GM21360 (cell line): ENCODE results near the gene SUMF2.
"Not testable (repeated sequence)": the region's sequence is repeated elsewhere in the genome, so short reads cannot be mapped to it uniquely, and the experiment has no call there.

ENCODE experiments used
- ATAC-seq: cut with Tn5 transposase; IDR thresholded peaks from one replicate; pipeline ENCODE4 v1.9.1; 2021; ENCODE audit warnings: mild to moderate bottlenecking, moderate library complexity; ENCODE audit not compliant: unreplicated experiment

SUMF2 gene

DNA sequence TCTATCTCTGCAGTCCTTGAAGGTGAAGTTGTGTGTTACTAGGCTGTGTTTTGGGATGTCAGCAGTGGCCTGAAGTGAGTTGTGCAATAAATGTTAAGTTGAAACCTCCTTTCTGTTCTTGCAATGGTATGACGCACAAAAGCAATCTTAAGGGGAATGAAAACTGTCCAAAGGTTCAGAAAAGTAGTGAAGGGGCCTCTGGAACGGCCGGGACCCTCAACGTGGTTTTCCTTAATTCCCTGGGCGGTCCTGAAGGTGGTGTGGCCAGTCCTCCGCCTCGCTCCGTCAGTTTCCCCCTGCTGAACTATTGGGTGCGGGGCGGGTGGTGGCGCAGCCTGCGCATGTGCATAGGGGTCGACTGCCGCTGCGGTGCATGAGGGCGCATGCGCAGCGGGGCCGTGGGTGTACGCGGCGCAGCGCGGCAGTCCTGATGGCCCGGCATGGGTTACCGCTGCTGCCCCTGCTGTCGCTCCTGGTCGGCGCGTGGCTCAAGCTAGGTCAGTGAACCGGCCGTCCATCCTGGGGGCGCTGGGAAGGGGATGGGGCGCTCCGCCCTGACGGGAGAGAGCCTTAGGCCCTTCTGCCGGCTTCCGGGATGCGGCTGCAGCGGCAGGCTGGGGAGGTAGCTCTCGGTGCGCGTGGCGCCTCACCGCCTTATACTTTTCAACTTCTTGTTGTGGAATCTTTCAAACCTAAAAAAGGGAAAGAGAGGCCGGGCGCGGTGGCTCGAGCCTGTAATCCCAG is at the start of gene SUMF2:
SUMF2 (plus strand) TSS at position 405 of the 744 bp plus-strand sequence; CDS start at position 431, 26 bp downstream.
- ATAC-seq = peak; percentile 73

GRCh38 chr7:56017015-56017414 is 47.1 kb upstream of the SUMF2 start:
- not testable (repeated sequence) for ATAC-seq

DNA sequence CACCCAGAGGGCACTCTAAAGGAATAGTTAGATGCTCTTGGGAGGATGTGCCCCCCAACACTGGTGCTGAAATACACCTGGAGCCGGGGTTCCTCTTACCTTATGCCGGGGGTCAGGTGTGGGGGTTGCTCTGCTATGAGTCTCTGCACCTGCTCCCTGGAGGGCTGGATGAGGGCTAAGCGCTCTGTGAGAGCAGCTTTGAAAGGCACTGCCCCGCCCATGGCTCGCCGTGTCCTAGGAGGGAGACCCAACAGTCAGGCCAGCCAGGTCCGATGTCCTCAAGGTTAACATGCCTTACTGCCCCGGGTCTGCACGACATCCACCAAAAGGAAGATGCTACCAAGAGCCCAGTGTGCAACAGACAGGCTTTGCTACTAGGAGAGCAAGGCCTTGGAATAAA is 44.6 kb upstream of the SUMF2 start:
- ATAC-seq = no peak

- ATAC-seq = no peak
Measured at GRCh38 chr7:56023500-56023899, 40.6 kb upstream of the SUMF2 start.

DNA sequence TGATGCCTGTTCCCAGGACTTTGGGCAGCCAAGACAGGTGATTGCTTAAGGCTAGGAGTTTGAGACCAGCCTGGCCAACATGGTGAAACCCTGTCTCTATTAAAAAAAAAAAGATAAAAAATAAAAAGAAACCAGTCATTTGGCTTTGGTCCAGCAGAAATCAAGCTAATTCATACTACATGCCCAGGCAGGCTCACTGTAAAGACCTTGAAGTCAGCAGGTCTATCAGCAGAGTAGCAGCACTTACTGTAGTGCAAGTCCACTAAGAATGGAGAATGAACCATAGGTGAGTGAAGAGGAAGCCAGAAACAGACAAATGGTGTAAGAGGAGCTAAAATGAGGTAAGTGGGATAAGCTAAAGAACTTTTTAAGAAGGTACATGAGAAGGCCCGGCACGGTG is 37.5 kb upstream of the SUMF2 start:
- ATAC-seq = no peak

DNA sequence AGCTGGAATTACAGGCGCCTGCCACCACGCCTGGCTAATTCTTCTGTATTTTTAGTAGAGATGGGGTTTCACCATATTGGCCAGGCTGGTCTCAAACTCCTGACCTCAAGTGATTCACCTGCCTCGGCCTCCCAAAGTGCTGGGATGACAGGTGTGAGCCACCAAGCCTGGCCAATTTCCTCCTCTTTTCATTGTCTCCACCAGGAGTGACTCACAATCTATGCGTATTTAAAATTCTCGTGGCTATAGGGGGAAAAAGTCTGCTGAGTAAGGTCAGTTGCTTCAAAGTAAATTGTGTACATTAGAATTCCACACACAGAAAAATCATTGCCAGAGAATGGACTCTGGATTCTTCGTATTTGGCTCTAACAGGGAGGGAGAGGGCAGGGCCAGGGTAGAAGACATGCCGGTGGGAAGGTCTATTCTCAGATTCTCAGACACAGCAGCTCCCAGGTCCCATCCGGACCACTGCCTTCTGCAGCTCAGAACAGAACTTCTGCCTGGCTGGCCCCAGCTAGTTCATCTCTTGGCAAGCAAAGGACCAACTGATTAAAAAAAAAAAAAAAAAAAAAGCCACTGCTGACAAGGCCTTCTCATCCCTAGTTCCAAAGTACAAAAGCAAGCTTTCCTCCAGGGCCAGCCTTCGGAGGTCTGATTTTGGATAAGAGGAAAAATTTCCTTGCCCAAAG is 35.0 kb upstream of the SUMF2 start:
- ATAC-seq = no peak

DNA sequence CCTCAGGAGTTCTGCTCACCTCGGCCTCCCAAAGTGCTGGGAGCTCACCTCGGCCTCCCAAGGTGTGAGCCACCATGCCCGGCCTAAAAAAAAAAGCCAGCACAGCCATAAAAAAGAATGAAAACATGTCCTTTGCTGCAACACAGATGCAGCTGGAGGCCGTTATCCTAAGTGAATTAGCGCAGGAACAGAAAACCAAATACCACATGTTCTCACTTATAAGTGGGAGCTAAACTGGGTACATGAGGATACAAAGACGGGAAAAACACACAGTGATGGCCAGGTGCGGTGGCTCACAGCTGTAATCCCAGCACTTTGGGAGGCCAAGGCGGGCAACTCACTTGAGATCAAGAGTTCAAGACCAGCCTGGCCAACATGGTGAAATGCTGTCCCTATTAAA is 33.7 kb upstream of the SUMF2 start:
- ATAC-seq = no peak

- not testable (repeated sequence) for ATAC-seq
Measured at GRCh38 chr7:56031556-56031955, 32.5 kb upstream of the SUMF2 start.

DNA sequence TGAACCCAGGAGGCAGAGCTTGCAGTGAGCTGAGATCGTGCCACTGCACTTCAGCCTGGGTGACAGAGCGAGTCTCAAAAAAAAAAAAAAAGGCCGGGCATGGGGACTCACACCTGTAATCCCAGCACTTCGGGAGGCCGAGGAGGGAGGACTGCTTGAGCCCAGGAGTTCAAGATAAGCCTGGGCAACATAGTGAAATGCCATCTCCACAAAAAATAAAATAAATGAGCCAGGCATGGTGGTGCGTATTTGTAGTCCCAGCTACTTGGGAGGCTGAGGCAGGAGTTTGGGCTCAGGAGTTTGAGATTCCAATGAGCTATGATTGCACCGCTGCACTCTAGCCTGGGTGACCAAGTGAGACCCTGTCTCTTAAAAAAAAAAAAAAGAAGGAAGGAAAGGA is 31.5 kb upstream of the SUMF2 start:
- ATAC-seq = not testable (repeated sequence)

DNA sequence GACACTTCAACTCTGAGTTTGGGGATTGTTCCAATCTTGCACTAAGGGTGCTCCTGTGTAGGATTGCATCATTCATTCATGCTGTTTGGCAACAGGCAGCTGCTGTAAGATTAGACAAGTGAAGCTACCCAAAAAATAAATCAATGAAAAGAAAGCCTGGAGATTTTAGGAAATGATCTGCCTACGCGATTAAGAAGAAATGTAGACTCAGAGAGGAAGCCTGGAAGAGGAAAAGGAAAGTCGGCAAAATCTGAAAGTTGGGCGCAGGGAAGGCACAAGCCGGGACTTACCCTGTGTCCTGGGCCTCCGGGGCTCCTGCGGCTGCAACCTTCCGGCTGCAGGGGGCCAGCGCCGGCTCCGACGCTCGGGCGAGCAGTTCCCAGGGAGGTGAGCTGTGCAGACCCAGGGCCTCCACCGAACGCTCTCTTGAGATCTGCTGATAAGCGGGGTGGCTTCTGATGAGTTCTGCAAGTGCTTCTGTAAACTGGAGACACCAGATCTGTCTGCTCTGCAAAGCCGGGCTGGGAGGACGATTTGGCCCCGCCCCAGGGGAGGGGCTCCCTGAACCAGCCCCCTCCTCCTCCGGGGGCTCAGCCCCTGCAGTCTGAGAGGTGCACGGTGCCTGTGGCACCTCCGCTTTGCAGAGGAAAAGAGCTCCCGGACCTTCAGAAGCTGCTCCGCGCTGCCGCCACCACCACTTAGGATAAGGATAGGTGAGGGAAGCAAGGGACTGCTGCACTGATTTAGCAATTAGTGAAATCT is 30.2 kb upstream of the SUMF2 start:
- peak; percentile 97 for ATAC-seq

DNA sequence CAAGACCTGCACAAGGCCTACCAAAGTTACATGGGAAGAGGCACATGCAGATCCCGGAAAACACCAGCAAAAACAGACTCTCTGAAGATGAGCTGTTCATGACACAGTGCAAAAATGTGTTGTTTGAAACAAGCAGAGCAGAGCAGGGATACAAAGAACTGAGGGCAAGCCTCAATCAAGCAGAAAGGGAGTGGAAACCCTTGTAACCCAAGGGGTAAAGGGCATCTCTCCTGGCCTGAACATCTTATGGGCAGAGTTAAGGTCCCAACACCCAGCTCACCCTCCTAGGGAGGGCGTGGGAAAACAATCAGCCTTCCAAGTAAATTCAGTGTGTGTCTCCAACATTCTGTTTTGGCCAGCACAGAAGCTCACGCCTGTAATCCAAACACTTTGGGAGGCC is 23.4 kb upstream of the SUMF2 start:
- no peak for ATAC-seq

GRCh38 chr7:56045758-56046157 is 18.3 kb upstream of the SUMF2 start:
- not testable (repeated sequence) for ATAC-seq

DNA sequence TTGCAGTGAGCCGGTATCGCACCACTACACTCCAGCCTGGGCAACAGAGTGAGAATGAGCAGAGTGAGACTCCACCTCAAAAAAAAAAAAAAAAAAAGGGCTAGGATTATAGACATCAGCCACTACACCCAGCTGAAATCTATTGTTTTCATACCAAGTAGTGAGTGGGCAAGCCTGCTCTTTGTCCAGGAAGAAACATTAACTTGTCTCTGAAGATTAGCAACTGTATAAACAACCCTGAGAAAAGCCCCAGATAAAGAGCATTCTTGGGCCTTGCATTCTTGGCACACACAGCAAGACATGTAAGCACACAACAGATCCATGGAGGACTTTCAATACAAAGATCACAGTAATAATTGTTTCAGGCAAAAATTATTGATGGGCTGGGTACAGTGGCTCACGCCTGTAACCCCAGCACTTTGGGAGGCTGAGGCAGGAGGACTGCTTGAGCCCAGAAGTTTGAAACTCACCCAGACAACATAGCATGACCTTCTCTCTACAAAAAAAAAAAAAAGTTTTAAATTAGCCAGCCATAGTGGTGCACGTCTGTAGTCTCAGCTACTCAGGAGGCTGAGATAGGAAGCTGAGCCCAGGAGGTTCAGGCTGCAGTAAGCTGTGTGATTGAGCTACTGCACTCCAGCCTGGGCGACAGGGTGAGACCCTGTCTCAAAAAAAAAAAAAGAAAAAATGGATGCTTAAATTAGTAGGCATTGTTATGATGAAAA is 17.2 kb upstream of the SUMF2 start:
- ATAC-seq = no peak

DNA sequence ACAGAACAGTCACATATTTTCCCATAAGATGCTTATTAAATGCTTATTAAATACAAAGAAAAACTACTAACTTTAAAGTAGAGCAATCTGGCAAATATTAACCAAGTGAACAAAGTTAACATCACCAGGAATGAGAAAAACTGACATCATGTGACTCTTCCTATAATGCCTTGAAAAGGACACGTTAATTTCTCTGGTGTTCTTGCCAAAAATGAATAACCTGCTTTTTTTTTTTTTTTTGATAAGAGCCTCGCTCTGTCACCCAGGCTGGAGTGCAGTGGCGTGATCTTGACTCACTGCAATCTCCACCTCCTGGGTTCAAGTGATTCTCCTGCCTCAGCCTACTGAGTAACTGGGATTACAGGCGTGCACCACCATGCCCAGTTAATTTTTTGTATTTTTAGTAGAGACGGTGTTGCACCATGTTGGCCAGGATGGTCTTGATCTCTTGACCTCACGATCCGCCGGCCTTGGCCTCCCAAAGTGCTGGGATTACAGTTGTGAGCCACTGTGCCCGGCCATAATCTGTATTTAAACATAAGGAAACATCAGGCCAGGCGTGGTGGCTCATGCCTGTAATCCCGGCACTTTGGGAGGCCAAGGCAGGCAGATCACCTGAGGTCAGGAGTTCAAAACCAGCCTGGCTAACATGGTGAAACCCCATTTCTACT is 16.5 kb upstream of the SUMF2 start:
- ATAC-seq = not testable (repeated sequence)

DNA sequence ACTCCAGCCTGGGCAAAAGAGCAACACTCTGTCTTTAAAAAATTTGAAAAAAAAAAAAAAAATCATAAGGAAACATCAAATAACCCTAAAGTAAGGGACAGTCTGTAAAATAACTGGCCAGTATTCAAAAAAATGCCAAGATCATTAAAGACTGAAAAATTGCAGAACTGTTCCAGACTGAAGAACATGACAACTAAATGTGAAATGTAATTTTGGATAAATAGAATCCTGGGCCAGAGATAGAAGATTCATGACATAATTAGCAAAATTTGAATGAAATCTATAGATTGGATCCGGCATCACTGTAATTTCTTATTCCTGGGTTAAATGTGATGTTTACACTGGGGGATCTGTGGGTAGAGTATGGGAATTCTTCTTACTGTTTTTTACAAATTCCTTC is 15.8 kb upstream of the SUMF2 start:
- ATAC-seq = no peak

- not testable (repeated sequence) for ATAC-seq
Measured at GRCh38 chr7:56048763-56049162, 15.3 kb upstream of the SUMF2 start.

DNA sequence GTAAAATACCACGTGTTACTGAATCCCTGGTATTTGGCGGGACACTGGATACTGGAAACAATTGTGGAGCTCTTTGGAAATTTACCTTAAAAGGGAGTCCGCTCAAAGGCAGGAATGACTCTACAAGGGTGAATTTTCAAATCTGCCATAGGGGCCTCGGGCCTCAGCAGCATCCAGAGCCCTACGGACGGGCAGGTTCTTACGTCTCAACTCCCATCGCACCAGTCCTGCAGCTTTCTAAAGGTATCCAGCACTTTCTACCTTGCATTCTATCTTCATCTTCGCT is 13.1 kb upstream of the SUMF2 start:
- no peak for ATAC-seq

DNA sequence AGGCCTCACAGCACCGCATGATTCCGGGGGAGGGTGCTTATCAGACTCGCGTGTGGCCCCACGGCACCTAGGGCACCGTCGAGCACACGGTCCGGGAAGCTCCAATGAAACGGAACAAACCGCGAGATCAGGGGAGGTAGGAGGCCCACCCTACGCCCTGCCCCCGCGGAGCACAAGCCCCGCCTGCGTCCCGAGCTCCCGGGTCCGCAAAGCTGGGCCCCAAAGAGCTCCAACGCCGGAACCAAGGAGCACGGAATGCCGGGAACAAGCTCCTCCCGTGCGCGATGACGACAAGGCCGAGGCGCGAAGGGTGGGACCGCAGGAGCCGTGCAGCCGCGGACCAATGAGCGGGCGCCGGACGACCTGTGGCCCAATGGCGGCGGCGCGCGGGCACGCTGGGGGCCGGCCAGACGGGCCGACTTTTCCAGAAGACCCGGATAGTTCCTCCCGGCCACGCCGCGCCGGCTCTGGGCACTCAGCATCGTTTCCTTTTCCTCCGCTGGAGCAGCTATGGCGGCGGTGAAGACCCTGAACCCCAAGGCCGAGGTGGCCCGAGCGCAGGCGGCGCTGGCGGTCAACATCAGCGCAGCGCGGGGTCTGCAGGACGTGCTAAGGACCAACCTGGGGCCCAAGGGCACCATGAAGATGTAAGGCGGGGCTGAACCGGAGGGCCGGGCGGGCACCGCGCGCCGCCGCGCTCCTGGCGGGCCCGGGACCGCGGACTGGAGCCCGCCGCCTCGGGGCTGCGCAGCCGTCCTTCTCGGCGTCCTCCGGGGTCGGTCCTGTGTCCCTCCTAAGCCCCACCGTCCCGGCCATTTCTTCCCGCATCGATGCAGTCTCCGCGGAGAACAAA is 12.5 kb upstream of the SUMF2 start, which contains the start of the genes CCT6A and PSPH:
CCT6A (plus strand) TSS at position 427 of the 853 bp plus-strand sequence; CDS start at position 511, 84 bp downstream.
PSPH (minus strand) TSS at position 106 of the 853 bp plus-strand sequence. CDS start 30,232 bp downstream, outside the sequence.
- peak; percentile 93 for ATAC-seq

GRCh38 chr7:56053379-56053778 is 10.7 kb upstream of the SUMF2 start:
- ATAC-seq = no peak
